VCaP (cell line): ENCODE data around the gene GRIK4.

Source experiments
- H3K27ac ChIP-seq: fragments of 450-650 bp; 2 replicates; pipeline ENCODE4 v1.5.1; 2017
- TF ChIP-seq, protein P1 (sequence below): fragments of 450-650 bp; conservative IDR thresholded peaks from 2 replicates; pipeline ENCODE4 v1.5.1; 2017; ENCODE audit warnings: mild to moderate bottlenecking, moderate library complexity

Gene GRIK4

DNA sequence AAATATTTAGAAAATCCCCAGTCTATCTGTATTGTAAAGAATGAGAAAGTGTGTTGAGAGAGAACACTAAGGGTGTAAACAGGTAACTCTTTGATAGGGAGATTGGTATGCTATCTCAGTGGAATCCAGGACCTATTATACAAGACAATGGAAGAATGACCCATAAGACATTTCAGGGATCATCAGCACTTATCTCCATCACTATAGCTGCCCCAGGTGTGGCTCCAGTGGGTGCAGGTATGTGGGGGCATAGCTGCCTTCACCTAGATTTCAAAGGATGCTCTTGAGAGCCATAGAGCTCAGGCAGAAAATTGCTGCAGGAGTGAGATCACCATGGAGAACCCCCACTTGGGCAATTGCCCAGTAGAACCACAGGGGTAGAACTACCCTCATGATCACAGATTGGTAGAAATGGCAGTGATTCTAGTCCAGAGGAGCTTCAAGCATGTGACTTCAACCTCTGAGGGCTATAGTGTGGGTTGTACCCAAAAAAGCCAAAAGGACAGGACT, 260.1 kb downstream of the GRIK4 start:
- TF ChIP-seq, protein P1, sequence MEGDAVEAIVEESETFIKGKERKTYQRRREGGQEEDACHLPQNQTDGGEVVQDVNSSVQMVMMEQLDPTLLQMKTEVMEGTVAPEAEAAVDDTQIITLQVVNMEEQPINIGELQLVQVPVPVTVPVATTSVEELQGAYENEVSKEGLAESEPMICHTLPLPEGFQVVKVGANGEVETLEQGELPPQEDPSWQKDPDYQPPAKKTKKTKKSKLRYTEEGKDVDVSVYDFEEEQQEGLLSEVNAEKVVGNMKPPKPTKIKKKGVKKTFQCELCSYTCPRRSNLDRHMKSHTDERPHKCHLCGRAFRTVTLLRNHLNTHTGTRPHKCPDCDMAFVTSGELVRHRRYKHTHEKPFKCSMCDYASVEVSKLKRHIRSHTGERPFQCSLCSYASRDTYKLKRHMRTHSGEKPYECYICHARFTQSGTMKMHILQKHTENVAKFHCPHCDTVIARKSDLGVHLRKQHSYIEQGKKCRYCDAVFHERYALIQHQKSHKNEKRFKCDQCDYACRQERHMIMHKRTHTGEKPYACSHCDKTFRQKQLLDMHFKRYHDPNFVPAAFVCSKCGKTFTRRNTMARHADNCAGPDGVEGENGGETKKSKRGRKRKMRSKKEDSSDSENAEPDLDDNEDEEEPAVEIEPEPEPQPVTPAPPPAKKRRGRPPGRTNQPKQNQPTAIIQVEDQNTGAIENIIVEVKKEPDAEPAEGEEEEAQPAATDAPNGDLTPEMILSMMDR = no peak
- H3K27ac ChIP-seq = no peak overlapping the region

DNA sequence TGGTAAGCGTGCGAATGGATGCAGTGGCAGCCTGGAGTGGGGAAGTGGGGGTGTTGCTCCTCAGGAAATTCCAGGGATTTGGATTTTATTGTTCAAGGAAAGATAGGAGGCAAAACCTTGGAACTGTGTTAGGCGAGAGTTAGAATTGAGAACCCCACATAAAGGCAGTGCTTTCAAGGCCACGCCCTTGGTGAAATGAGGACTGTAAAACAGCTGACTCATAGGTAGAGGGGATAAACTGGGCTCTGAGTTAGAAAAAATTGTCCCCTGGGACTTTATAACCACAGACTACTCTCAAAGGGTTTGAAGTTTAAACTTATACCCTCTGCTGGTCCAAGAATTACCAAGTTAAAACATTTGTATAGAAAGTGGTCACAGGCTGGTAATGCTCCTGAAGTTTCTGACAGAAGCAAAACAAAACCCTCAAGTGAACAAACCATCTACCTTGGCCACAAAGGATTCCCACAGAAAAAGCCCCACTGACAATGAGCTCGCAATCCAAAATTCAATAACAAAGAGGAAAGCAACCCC, 262.0 kb downstream of the GRIK4 start:
- TF ChIP-seq, protein P1 = no peak
- H3K27ac ChIP-seq = no peak overlapping the region

DNA sequence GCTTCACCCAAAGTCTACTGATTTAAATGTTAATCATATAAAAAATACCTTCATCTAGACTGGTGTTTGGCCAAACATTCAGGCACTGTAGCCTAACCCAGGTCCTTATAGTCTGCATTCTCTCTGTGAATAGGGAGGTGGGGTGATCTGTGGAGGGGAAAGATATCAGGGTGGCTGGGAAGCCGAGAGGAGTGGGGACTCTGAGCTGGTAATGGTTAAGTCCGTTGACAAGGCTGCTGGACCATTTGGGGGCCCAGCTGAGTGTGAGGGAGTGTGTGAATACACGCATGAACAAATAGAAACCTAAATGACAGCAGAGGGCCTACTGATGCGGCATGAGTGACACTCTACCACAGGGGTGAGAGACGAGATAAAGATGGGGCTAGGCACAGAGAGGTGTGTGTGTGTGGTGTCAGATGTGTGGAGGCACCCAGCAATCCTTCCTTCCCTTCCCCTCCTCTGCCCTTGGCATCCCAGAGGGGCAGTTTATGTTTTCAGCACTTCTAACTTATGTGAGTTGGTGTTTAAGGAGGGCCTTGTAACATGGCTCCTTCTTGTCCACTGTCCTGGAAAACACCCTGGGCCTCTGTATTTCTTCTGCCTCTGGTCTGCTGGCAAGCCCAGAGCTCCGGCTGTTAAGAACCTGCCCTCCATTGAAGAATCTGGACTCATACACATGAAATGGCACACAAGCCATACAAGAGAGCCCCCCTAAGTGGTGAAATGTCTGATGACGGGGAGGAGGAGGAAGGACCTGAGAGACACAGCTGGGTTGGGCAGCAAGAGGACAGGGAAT, 263.2 kb downstream of the GRIK4 start:
- TF ChIP-seq, protein P1 = no peak
- no peak overlapping the region for H3K27ac ChIP-seq

DNA sequence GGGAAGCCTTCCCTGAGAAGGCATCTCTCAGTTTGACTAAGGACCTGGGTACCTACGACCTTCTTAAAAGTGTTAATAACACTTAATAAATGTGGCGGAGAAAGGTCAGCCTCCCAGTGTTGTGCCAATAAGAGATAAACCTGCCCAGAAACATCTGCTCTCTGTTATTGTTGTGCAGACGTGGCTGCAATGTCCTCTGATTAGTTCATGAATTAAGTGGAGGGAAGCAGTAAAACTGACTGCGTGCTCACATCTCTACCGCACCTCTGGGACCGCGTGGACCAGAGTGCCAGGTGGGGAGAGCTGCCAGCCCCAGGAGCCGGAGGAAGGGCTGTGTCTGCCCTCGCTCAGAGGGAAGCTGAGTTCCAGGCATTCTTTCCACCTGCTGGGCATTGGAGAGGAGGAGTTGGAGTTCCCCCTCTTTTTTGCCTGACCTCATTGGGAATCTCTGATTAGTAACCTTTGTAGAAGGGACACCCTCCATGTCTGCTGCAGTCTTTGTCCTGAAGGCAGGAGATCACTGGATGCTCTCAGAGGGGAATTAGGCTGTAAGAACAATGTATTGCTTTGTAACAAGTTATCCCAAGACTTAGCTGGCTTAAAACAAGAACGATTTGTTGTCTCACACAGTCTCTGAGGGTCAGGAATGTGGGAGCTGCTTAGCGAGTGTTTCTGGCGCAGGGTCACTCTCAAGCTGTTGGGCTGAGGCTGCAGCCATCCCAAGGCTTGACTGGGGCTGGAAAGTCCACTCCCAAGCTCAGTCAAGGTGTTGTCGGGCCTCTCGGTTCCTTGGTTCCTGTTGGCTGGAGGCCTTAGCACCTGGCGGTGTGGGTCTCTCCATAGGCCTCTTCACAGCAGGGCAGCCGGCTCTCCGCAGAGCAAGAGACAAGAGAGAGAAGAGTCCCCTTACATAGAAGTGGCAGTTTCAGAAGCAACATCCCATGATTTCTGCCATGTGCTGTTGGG, 264.7 kb downstream of the GRIK4 start:
- no peak overlapping the region for H3K27ac ChIP-seq
- TF ChIP-seq, protein P1 = no peak

DNA sequence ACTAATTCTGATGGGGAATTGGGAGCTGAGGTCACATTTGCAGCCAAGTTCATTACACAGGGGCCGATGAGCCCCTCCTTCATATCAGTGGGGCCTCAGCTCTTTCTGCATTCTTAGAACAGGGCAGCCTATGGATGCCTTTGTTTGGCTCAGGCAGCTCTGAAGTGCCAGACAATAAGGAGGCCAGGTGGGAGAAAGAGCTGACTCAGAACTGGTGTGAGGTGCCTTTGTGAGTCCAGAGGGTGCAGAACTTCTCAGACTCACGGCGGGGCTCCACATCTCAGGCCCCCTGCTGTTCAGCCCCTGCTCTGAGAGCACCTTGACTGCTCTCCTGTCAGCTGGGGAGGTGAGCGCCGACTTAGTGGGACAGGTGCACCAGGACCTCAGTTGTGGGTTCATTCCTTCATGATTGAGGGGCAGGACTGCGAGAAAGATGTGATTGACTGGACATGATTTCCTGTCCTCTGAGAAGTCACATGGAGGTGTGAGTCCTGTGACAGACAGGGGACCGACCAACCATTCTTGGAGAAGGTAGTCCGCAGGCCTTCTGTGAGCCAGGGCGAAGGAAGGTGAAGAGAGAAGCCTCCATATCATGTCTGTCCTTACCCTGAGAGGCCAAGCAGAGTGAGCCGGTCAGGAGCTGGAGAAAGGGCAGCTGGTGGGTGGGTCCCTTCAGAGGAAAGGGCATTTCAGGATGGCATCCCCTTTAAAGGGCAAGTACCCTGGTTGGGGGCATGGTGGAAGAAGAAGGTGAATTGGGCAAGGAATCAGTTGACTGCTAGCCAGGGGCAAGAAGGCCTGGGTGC, 267.3 kb downstream of the GRIK4 start:
- TF ChIP-seq, protein P1 = no peak

DNA sequence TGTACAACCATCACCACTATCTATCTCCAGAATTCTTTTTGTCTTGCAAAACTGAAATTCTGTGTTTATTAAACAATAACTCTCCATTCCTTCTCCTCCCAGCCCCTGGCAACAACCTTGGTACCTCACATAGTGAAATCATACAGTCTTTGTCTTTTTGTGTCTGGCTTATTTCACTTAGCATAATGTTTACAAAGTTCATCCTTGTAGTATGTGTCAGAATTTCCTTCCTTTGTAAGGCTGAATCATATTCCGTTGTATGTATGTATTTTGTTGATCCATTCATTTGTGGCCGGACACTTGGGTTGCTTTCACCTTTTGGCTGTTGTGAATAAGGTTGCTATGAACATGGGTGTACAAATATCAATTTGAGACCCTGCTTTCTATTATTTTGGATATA, 268.7 kb downstream of the GRIK4 start:
- H3K27ac ChIP-seq = no peak overlapping the region
- TF ChIP-seq, protein P1 = no peak

More for the DNA sequence above, 267.3 kb downstream of the GRIK4 start:
- H3K27ac ChIP-seq = no peak overlapping the region
